Testis (tissue), 3 donors: Measurements from ENCODE around the gene KLHL5. TPM values are rescaled to one million over a fixed set of nuclear protein-coding genes. Genes with fewer than 3 reads are reported as not detected.

Source experiments
- DNase-seq: peaks from one replicate; pipeline ENCODE4 v3.0.0-alpha.2; 2019
- H3K27ac ChIP-seq, 2 donors: fragments of 200-600 bp; sonication (generic); one replicate each; pipeline ENCODE4 v1.5.1; 2019
- H3K27me3 ChIP-seq: fragments of 200-600 bp; sonication (generic); one replicate; pipeline ENCODE4 v1.5.1; 2019
- H3K36me3 ChIP-seq: fragments of 200-600 bp; sonication (generic); one replicate; pipeline ENCODE4 v1.5.1; 2017; ENCODE audit warnings: low read depth; ENCODE audit errors: missing control alignments
- H3K4me1 ChIP-seq: fragments of 200-600 bp; sonication (generic); one replicate; pipeline ENCODE4 v1.5.1; 2019
- H3K4me3 ChIP-seq, 2 donors: fragments of 200-600 bp; sonication (generic); one replicate each; pipeline ENCODE4 v1.5.1; 2017 to 2019
- H3K9me3 ChIP-seq: fragments of 200-600 bp; sonication (generic); one replicate; pipeline ENCODE4 v1.5.1; 2017
- CTCF ChIP-seq, 3 experiments: fragments of 450-650 bp in 2 of 3; fragments of 200-600 bp in 1 of 3; sonication (generic) in 1 of 3; IDR thresholded peaks; one replicate each; pipeline ENCODE4 v1.5.1; 2016 to 2019; ENCODE audit warnings: antibody characterized with exemption in 3 of 3, mild to moderate bottlenecking in 2 of 3, moderate library complexity in 1 of 3
- POLR2A ChIP-seq: fragments of 450-650 bp; IDR thresholded peaks from one replicate; pipeline ENCODE4 v1.6.1; 2017; ENCODE audit warnings: antibody characterized with exemption, mild to moderate bottlenecking, moderate library complexity
- WGBS, 2 donors: methylation state at CpG; one replicate each; pipeline ENCODE4 v1.1.5; 2018; 5-methylcytosine and 5-hydroxymethylcytosine counted together
- intact Hi-C: fragments of 100-400 bp; cut with DNase I; formaldehyde crosslinking; loops from one replicate; pipeline ENCODE4 v1.15.1; 2023; ENCODE audit warnings: low total_unique reads
- polyA plus RNA-seq: library from polyadenylated mRNA; stranded (reverse); fragments of 350-450 nt; fragmentation: Illumina TruSeq; extraction: RNeasy Lipid Tissue Mini Kit (QIAGEN cat#74804); gene quantifications from one replicate; pipeline ENCODE4 v1.2.3, GENCODE V29; 2014; ENCODE audit warnings: low read depth, low replicate concordance; ENCODE audit not compliant: insufficient read depth
- total RNA-seq, 2 donors: library from RNA; depleted of rRNA; stranded (reverse); fragments of >200 nt; gene quantifications; one replicate each; pipeline ENCODE4 v1.2.3, GENCODE V29; 2016

Gene KLHL5
- total and polyA plus RNA-seq, 3 donors from 2014 or later: 11.0 to 20.9 (median 14.4) TPM

GRCh38 chr4:39063430-39063829 is 1.4 kb downstream of the KLHL5 start:
- DNase-seq: no peak
- Histone ChIP-seq H3K27ac (no peak overlapping the region), H3K4me3 (no peak overlapping the region), H3K4me1 (no peaks in the 10 kb centered on the region), H3K9me3 (no peaks in the 10 kb centered on the region), H3K36me3 (no peaks in the 10 kb centered on the region), H3K27me3 (no peaks in the 10 kb centered on the region)
- intact Hi-C loops: no loop called here
- no peak for TF ChIP-seq CTCF (IDR thresholded peaks at IDR 0.05)
- no peak for TF ChIP-seq POLR2A

- H3K9me3 ChIP-seq: no peaks in the 10 kb centered on the region
- H3K4me1 ChIP-seq: no peaks in the 10 kb centered on the region
- intact Hi-C loops: no loop called here
- no peak overlapping the region for H3K4me3 ChIP-seq
- WGBS, 2 donors: 96 to 98% methylated on average over 2 of the region's 2 CpGs
- no peaks in the 10 kb centered on the region for H3K36me3 ChIP-seq
- no peak overlapping the region for H3K27ac ChIP-seq
- H3K27me3 ChIP-seq: no peaks in the 10 kb centered on the region
- DNase-seq: no peak
- TF ChIP-seq POLR2A (no peak), CTCF (IDR thresholded peaks at IDR 0.05) (no peak)
These were observed 4.3 kb downstream of the KLHL5 start for GRCh38 chr4:39066371-39066770.

GRCh38 chr4:39067031-39067430 is 5.0 kb downstream of the KLHL5 start:
- H3K9me3 ChIP-seq: no peaks in the 10 kb centered on the region
- WGBS, 2 donors: 55 to 82% methylated on average over 2 of the region's 2 CpGs
- no peaks in the 10 kb centered on the region for H3K27me3 ChIP-seq
- no peaks in the 10 kb centered on the region for H3K4me1 ChIP-seq
- H3K27ac ChIP-seq: no peak overlapping the region
- intact Hi-C loops: no loop called here
- TF ChIP-seq POLR2A (no peak), CTCF (IDR thresholded peaks at IDR 0.05) (no peak)
- no peak overlapping the region for H3K4me3 ChIP-seq
- no peaks in the 10 kb centered on the region for H3K36me3 ChIP-seq
- no peak for DNase-seq

GRCh38 chr4:39067451-39067850 is 5.4 kb downstream of the KLHL5 start:
- Histone ChIP-seq H3K27ac (no peak overlapping the region), H3K9me3 (no peaks in the 10 kb centered on the region), H3K27me3 (no peaks in the 10 kb centered on the region), H3K36me3 (no peaks in the 10 kb centered on the region), H3K4me3 (no peak overlapping the region), H3K4me1 (no peaks in the 10 kb centered on the region)
- no peak for TF ChIP-seq CTCF (IDR thresholded peaks at IDR 0.05)
- no peak for TF ChIP-seq POLR2A
- DNase-seq: no peak
- 77 to 82% methylated on average over 3 of the region's 3 CpGs for WGBS, 2 donors
- intact Hi-C loops: no loop called here

- Histone ChIP-seq H3K36me3 (no peaks in the 10 kb centered on the region), H3K27ac (no peak overlapping the region), H3K4me3 (no peak overlapping the region), H3K4me1 (no peaks in the 10 kb centered on the region), H3K9me3 (no peaks in the 10 kb centered on the region), H3K27me3 (no peaks in the 10 kb centered on the region)
- intact Hi-C loops: no loop called here
- no peak for DNase-seq
- WGBS, 2 donors: 77 to 85% methylated on average over 3 of the region's 3 CpGs
- TF ChIP-seq POLR2A (no peak), CTCF (IDR thresholded peaks at IDR 0.05) (no peak)
These were observed 6.9 kb downstream of the KLHL5 start for GRCh38 chr4:39068907-39069306.
